Omental fat pad (tissue), 4 donors: ENCODE results near the gene GABARAP. TPM values are rescaled to one million over a fixed set of nuclear protein-coding genes. Genes with fewer than 3 reads are reported as not detected.

Experiments
- ATAC-seq: fragments of 150-250 bp; one replicate; pipeline ENCODE4 v1.9.1; 2016; ENCODE audit warnings: mild to moderate bottlenecking, moderate library complexity; ENCODE audit not compliant: low FRiP score
- DNase-seq: peaks from one replicate; pipeline ENCODE4 v3.0.0-alpha.2; 2019; ENCODE audit warnings: low spot score
- CTCF ChIP-seq, 3 donors: fragments of 450-650 bp; IDR thresholded peaks; one replicate each; pipeline ENCODE4 v1.5.1; 2016 to 2017; ENCODE audit warnings: antibody characterized with exemption in 3 of 3, mild to moderate bottlenecking in 3 of 3, moderate library complexity in 2 of 3
- total RNA-seq, 4 donors: library from RNA; depleted of rRNA; stranded (reverse); fragments of >200 nt; gene quantifications; one replicate each; pipeline ENCODE4 v1.1.0, GENCODE V29; 2016

Gene GABARAP
- total RNA-seq, 4 donors from 2014 or later: 316 to 526 (median 376) TPM

DNA sequence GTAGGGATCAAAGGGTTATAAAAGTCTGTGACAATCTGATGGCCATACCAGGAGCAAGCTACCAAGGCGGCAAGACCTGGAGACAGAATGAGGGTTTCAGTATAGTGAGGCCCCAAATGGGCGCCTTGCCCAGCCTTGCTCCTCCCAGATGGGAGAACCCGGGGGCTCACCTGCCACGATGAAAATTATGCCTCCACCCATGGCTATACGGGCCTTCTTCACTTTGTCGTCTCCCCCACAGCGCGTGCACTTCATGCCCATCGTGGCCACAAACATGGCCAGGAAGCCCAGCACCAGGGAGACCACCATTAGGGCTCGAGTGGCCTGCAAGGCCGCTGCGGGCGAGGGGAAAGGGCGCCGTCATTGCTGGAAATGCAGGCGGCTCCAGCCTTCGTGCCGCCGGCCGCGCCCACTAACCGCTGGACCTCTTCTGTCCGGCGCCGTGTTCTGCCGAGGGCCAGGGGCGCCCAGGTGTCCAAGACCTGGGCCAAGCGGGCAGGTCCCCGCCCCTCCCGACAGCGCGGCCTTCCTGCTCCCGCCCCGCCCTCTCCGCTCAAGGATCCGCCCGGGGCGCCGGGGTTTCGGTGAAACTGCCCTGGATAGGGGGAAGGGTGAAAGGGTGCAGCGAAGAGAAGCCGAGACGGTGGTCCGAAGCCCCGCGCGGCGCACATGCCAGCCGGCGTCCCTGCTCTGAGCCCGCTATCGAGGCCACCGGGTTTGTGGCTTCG lies 18.6 kb upstream of the GABARAP start:
- DNase-seq (peak; percentile 16), ATAC-seq (peak; percentile 33)
- TF ChIP-seq CTCF (IDR thresholded peaks at IDR 0.05): no peak

DNA sequence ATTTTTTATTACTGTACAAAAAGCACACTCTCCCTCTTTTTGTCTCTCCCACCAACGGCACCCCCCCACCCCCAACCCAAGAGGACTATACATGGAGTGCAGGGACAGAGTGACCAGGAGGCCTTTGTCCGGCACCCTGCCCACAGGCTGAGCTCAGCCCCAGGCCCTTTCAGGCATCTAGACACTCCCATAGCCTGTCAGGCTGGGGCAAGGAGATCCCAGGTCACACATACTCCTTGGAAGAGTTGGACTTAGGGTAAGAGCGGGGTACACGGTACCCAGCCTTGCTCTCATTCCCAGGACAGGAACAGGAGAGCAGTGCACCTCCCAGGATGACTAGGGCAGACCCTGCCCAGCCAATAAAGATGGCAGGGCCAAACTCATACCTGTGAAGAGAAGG lies 17.9 kb upstream of the GABARAP start:
- no peak for DNase-seq
- ATAC-seq: no peak
- no peak for TF ChIP-seq CTCF (IDR thresholded peaks at IDR 0.05)

DNA sequence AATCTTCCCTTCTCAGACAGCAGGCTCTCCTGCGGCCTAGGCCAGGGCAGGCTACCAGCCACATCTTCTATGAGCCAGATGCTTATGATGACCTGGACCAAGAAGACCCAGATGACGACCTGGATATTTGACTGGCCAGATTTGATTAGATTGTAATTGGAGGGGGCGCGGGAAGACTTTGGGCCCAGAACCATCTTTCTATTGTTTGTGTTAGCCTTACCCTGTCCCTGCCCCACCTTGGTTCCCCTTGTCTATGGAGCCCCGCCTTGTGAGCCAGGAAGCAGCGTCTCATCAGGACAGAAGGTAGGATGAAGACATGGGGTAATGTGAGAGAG lies 17.3 kb upstream of the GABARAP start:
- ATAC-seq: no peak
- TF ChIP-seq CTCF (IDR thresholded peaks at IDR 0.05): no peak
- no peak for DNase-seq

GRCh38 chr17:7258731-7259554 lies 16.7 kb upstream of the GABARAP start:
- no peak for TF ChIP-seq CTCF (IDR thresholded peaks at IDR 0.05)
- no peak for ATAC-seq
- DNase-seq: no peak

- DNase-seq (no peak), ATAC-seq (no peak)
- TF ChIP-seq CTCF (IDR thresholded peaks at IDR 0.05): no peak
These were observed 14.7 kb upstream of the GABARAP start for GRCh38 chr17:7256766-7257456.

DNA sequence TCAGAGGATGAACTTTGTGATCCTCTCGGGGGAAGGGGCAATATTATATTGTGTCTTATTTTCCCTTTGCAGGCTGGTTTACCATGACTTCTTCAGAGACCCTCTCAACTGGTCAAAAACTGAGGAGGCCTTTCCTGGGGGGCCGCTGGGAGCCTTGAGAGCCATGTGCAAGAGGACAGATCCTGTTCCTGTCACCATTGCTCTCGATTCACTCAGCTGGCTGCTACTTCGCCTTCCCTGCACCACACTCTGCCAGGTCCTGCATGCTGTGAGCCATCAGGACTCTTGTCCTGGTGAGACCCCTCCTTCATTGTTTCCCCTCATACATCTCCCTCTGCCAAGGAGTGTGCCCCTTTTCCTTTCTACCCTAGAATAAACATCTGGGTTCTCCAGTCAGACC lies 12.3 kb upstream of the GABARAP start:
- ATAC-seq (no peak), DNase-seq (no peak)
- TF ChIP-seq CTCF (IDR thresholded peaks at IDR 0.05): no peak
